HepG2 (cell line): ENCODE data around the gene ARHGEF16. TPM values are rescaled to one million over a fixed set of nuclear protein-coding genes. Genes with fewer than 3 reads are reported as not detected.

Source experiments
- AHR ChIP-seq: IDR thresholded peaks from 2 replicates; pipeline ENCODE4 v1.6.1; 2018; ENCODE audit warnings: missing genetic modification reagents, missing compliant biosample characterization
- ARHGAP35 ChIP-seq: sonication (generic); formaldehyde crosslinking; IDR thresholded peaks from 2 replicates; pipeline ENCODE4 v1.9.0; 2022; ENCODE audit warnings: mild to moderate bottlenecking, inconsistent platforms, moderate library complexity, missing genetic modification reagents, borderline replicate concordance
- ARID3A ChIP-seq: IDR thresholded peaks from 2 replicates; pipeline ENCODE4 v1.6.1; 2012; ENCODE audit warnings: low read depth, low read length, improper control_type of control experiment
- BCLAF1 ChIP-seq: fragments of 450-650 bp; IDR thresholded peaks from 2 replicates; pipeline ENCODE4 v1.6.1; 2017; ENCODE audit warnings: mild to moderate bottlenecking
- CHD4 ChIP-seq: fragments of 200-600 bp; sonication (generic); IDR thresholded peaks from 2 replicates; pipeline ENCODE4 v1.7.0; 2017; ENCODE audit warnings: mild to moderate bottlenecking, low read length, borderline replicate concordance
- ELF4 ChIP-seq: sonication (generic); formaldehyde crosslinking; IDR thresholded peaks from 2 replicates; pipeline ENCODE4 v1.5.0; 2020; ENCODE audit warnings: missing genetic modification reagents, mild to moderate bottlenecking, moderate library complexity, borderline replicate concordance
- HOXD1 ChIP-seq: sonication (generic); formaldehyde crosslinking; IDR thresholded peaks from 2 replicates; pipeline ENCODE4 v1.5.0; 2020; ENCODE audit warnings: missing genetic modification reagents
- IRF9 ChIP-seq: sonication (generic); formaldehyde crosslinking; IDR thresholded peaks from 2 replicates; pipeline ENCODE4 v1.8.0; 2022; ENCODE audit warnings: missing genetic modification reagents, mild to moderate bottlenecking, borderline replicate concordance
- KMT2A ChIP-seq: sonication (generic); formaldehyde crosslinking; IDR thresholded peaks from 2 replicates; pipeline ENCODE4 v1.4.0; 2020; ENCODE audit warnings: missing genetic modification reagents
- MED8 ChIP-seq: sonication (generic); formaldehyde crosslinking; IDR thresholded peaks from 2 replicates; pipeline ENCODE4 v1.8.1; 2023; ENCODE audit warnings: mild to moderate bottlenecking, missing genetic modification reagents; ENCODE audit not compliant: insufficient replicate concordance
- NAIF1 ChIP-seq: sonication (generic); formaldehyde crosslinking; IDR thresholded peaks from 2 replicates; pipeline ENCODE4 v1.5.0; 2020; ENCODE audit warnings: mild to moderate bottlenecking, missing genetic modification reagents, borderline replicate concordance
- PLSCR1 ChIP-seq: sonication (generic); formaldehyde crosslinking; IDR thresholded peaks from 2 replicates; pipeline ENCODE4 v1.5.0; 2020; ENCODE audit warnings: missing genetic modification reagents, mild to moderate bottlenecking, borderline replicate concordance
- PRPF4 ChIP-seq: fragments of 200-400 bp; formaldehyde crosslinking; IDR thresholded peaks from 2 replicates; pipeline ENCODE4 v1.6.1; 2016; ENCODE audit warnings: low read length, low read depth; ENCODE audit not compliant: poor library complexity, severe bottlenecking
- REPIN1 ChIP-seq: sonication (generic); formaldehyde crosslinking; IDR thresholded peaks from 2 replicates; pipeline ENCODE4 v1.8.0; 2022; ENCODE audit warnings: missing genetic modification reagents, low read depth, mild to moderate bottlenecking, borderline replicate concordance
- RNF219 ChIP-seq: sonication (generic); formaldehyde crosslinking; IDR thresholded peaks from 2 replicates; pipeline ENCODE4 v1.5.0; 2020; ENCODE audit warnings: mild to moderate bottlenecking, missing genetic modification reagents
- SP140L ChIP-seq: sonication (generic); formaldehyde crosslinking; IDR thresholded peaks from 2 replicates; pipeline ENCODE4 v1.4.0; 2020; ENCODE audit warnings: missing genetic modification reagents, borderline replicate concordance
- ZNF331 ChIP-seq: sonication (generic); formaldehyde crosslinking; IDR thresholded peaks from 2 replicates; pipeline ENCODE4 v1.4.0; 2020; ENCODE audit warnings: missing genetic modification reagents
- ZNF333 ChIP-seq: sonication (generic); formaldehyde crosslinking; IDR thresholded peaks from 2 replicates; pipeline ENCODE4 v1.4.0; 2020; ENCODE audit warnings: mild to moderate bottlenecking, missing genetic modification reagents, borderline replicate concordance
- ZNF44 ChIP-seq: sonication (generic); formaldehyde crosslinking; IDR thresholded peaks from 2 replicates; pipeline ENCODE4 v1.5.1; 2020; ENCODE audit warnings: mild to moderate bottlenecking, missing genetic modification reagents
- ZNF660 ChIP-seq: sonication (generic); formaldehyde crosslinking; IDR thresholded peaks from 2 replicates; pipeline ENCODE4 v1.5.1; 2020; ENCODE audit warnings: mild to moderate bottlenecking, low read depth, missing genetic modification reagents, borderline replicate concordance
- ZNF672 ChIP-seq: sonication (generic); formaldehyde crosslinking; IDR thresholded peaks from 2 replicates; pipeline ENCODE4 v1.8.1; 2022; ENCODE audit warnings: missing genetic modification reagents
- polyA plus RNA-seq, 8 experiments: library from polyadenylated mRNA; depleted of rRNA in 3 of 8; stranded (reverse) in 7 of 8; unstranded in 1 of 8; fragments of >200 nt; fragmentation: Illumina TruSeq in 4 of 8; extraction: Trizol in 4 of 8; gene quantifications; 2 replicates each; pipeline versions ENCODE4 v1.2.1 to v1.2.3, GENCODE V29; 2011 to 2016; ENCODE audit warnings: low read depth in 4 of 8, missing spikeins in 1 of 8, mixed read lengths in 1 of 8; ENCODE audit not compliant: insufficient read depth in 1 of 8
- total RNA-seq, 5 experiments: library from RNA; depleted of rRNA; stranded (reverse); fragments of >200 nt; fragmentation: Illumina TruSeq; extraction: Trizol; gene quantifications; 2 replicates each; pipeline ENCODE4 v1.2.3, GENCODE V29; 2016; ENCODE audit warnings: low read depth in 1 of 5

The ARHGEF16 gene
- total and polyA plus RNA-seq, 2 of the 13 experiments (the other 11 are each of a cell fraction or from before 2014, with no cell fraction given): 20.3 to 39.9 TPM

- TF ChIP-seq ZNF44 (CRISPR knock-in tag) (no peak), ARID3A (no peak), PRPF4 (no peak), IRF9 (peak; percentile 64; the same call in 1 of the 2 replicates), PLSCR1 (CRISPR knock-in tag) (peak; percentile 55; the same call in 1 of the 2 replicates), ELF4 (CRISPR knock-in tag) (no peak), ARHGAP35 (CRISPR knock-in tag) (0 out of 2 replicates have a peak, but pooled peaks have one; percentile 24), AHR (no peak; the same call in 1 of the 2 replicates), BCLAF1 (no peak), CHD4 (no peak), MED8 (no peak), ZNF331 (CRISPR knock-in tag) (peak; percentile 79), REPIN1 (no peak), ZNF660 (CRISPR knock-in tag) (0 out of 2 replicates have a peak, but pooled peaks have one; percentile 19), ZNF333 (no peak), ZNF672 (CRISPR knock-in tag) (no peak), HOXD1 (CRISPR knock-in tag) (peak; percentile 73; the same call in 1 of the 2 replicates), NAIF1 (CRISPR knock-in tag) (no peak; the same call in 1 of the 2 replicates), KMT2A (CRISPR knock-in tag) (no peak; the same call in 1 of the 2 replicates), SP140L (CRISPR knock-in tag) (no peak), RNF219 (CRISPR knock-in tag) (no peak)
Observed at GRCh38 chr1:3423245-3423829, 31.1 kb upstream of the ARHGEF16 start (continued).
